Astrocyte (in vitro differentiated cells and primary cell): Measurements from ENCODE around the gene GCSAM. TPM values are rescaled to one million over a fixed set of nuclear protein-coding genes. Genes with fewer than 3 reads are reported as not detected.

Experiments
- DNase-seq: peaks from one replicate; pipeline ENCODE4 v3.0.0-alpha.2; 2010; ENCODE audit warnings: low read depth
- FAIRE-seq: peaks from 2 replicates; lab custom pipeline; 2011; peaks lifted over from hg19 to GRCh38; lab: Jason Lieb, UNC
- H2AFZ ChIP-seq: 2 replicates; pipeline ENCODE4 v1.6.0; 2012; ENCODE audit warnings: low read depth, low read length, inconsistent platforms
- H3K27ac ChIP-seq: 2 replicates; pipeline ENCODE4 v1.5.1; 2011; ENCODE audit warnings: low read depth, low read length, inconsistent platforms
- H3K27me3 ChIP-seq: 2 replicates; pipeline ENCODE4 v1.6.0; 2011; ENCODE audit warnings: low read length, inconsistent platforms; ENCODE audit not compliant: insufficient read depth
- H3K36me3 ChIP-seq: 2 replicates; pipeline ENCODE4 v1.5.1; 2011; ENCODE audit warnings: low read length, inconsistent platforms; ENCODE audit not compliant: insufficient read depth
- H3K4me1 ChIP-seq: 2 replicates; pipeline ENCODE4 v1.5.1; 2011; ENCODE audit warnings: low read length, inconsistent platforms; ENCODE audit not compliant: insufficient read depth
- H3K4me2 ChIP-seq: 2 replicates; pipeline ENCODE4 v1.6.0; 2012; ENCODE audit warnings: low read length, inconsistent platforms
- H3K4me3 ChIP-seq: 2 replicates; pipeline ENCODE4 v1.5.1; 2011; ENCODE audit warnings: low read depth, mild to moderate bottlenecking, low read length, inconsistent platforms; ENCODE audit not compliant: insufficient read depth
- H3K79me2 ChIP-seq: 2 replicates; pipeline ENCODE4 v1.6.0; 2012; ENCODE audit warnings: mild to moderate bottlenecking, low read length, inconsistent platforms; ENCODE audit not compliant: insufficient read depth
- H3K9ac ChIP-seq: 2 replicates; pipeline ENCODE4 v1.6.0; 2012; ENCODE audit warnings: mild to moderate bottlenecking, low read length, inconsistent platforms
- H3K9me3 ChIP-seq: 2 replicates; pipeline ENCODE4 v1.5.1; 2012; ENCODE audit warnings: low read depth, mild to moderate bottlenecking, low read length, inconsistent platforms; ENCODE audit not compliant: insufficient read depth
- H4K20me1 ChIP-seq: 2 replicates; pipeline ENCODE4 v1.6.0; 2012; ENCODE audit warnings: low read length, inconsistent platforms; ENCODE audit not compliant: insufficient read depth
- H3K27ac Mint-ChIP-seq: one replicate; pipeline ENCODE4 v1.8.0; 2021; ENCODE audit warnings: mild to moderate bottlenecking, mixed read lengths; ENCODE audit not compliant: unreplicated experiment
- H3K27me3 Mint-ChIP-seq: one replicate; pipeline ENCODE4 v1.8.0; 2021; ENCODE audit warnings: low read depth, mixed read lengths; ENCODE audit not compliant: unreplicated experiment
- H3K36me3 Mint-ChIP-seq: one replicate; pipeline ENCODE4 v1.8.0; 2021; ENCODE audit warnings: low read depth, mixed read lengths; ENCODE audit not compliant: unreplicated experiment
- H3K4me1 Mint-ChIP-seq: one replicate; pipeline ENCODE4 v1.8.0; 2021; ENCODE audit warnings: low read depth, mixed read lengths; ENCODE audit not compliant: unreplicated experiment
- H3K4me3 Mint-ChIP-seq: one replicate; pipeline ENCODE4 v1.8.0; 2021; ENCODE audit warnings: mild to moderate bottlenecking, moderate library complexity, mixed read lengths; ENCODE audit not compliant: unreplicated experiment
- H3K9me3 Mint-ChIP-seq: one replicate; pipeline ENCODE4 v1.8.0; 2021; ENCODE audit warnings: mild to moderate bottlenecking, mixed read lengths; ENCODE audit not compliant: unreplicated experiment
- EZH2 ChIP-seq: IDR thresholded peaks from 2 replicates; pipeline ENCODE4 v1.6.1; 2012; ENCODE audit warnings: mild to moderate bottlenecking, low read length, inconsistent platforms; ENCODE audit not compliant: insufficient read depth
- total RNA-seq: library from RNA; stranded (reverse); gene quantifications from 2 replicates; pipeline ENCODE4 v1.2.1, GENCODE V29; 2021
- TF ChIP-seq, protein P1 (sequence below): IDR thresholded peaks from 2 replicates; pipeline ENCODE4 v1.5.1; 2011; ENCODE audit warnings: low read depth, mild to moderate bottlenecking, inconsistent platforms, low read length, moderate library complexity; ENCODE audit not compliant: insufficient read depth

Gene GCSAM
- total RNA-seq, 1 donor from 2014 or later, result not detected

DNA sequence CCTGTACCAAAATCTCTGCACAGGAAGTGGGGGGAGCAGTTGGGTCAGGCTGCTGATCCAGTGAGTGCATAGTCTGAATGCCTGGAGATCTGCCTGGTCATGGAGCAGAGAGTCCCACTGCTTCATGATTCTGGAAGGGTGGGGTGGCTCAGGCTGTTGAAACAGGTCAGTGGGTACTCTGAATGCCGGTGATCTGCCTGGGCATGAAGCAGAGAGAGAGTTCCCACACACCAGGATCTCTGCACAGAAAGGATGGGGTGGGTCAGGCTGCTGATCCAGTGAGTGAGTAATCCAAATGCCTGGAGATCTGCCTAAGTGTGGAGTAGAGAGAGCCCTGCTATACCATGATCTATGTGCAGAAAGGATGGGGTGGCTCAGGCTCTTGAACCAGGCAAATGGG lies 16.1 kb upstream of the GCSAM start:
- H3K27ac Mint-ChIP-seq, result no peak overlapping the region
- FAIRE-seq, result no peak

DNA sequence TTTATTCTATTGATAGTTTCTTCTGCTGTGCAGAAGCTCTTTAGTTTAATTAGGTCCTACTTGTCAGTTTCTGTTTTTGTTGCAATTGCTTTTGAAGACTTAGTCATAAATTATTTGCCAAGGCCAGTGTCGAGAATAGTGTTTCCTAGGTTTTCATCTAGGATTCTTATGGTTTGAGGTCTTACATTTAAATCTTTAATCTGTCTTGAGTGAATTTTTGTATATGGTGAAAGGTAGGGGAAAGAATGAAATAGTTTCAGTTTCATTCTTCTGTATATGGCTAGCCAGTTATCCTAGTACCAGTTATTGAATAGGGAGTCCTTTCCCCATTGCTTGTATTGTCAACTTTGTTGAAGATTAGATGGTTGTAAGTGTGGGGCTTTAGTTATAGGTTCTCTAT lies 10.6 kb upstream of the GCSAM start:
- H3K4me3 Mint-ChIP-seq, result no peak overlapping the region
- H3K79me2 ChIP-seq, result no peaks in the 10 kb centered on the region
- no peaks in the 10 kb centered on the region for H4K20me1 ChIP-seq
- H3K27ac ChIP-seq, result no peak overlapping the region
- peaks cover 6% of the 10 kb centered on the region for H3K36me3 Mint-ChIP-seq
- no peak overlapping the region for H2AFZ ChIP-seq
- H3K27ac Mint-ChIP-seq, result no peak overlapping the region
- H3K9me3 Mint-ChIP-seq, result peaks cover 16% of the 10 kb centered on the region
- no peaks in the 10 kb centered on the region for H3K27me3 ChIP-seq
- no peaks in the 10 kb centered on the region for H3K27me3 Mint-ChIP-seq
- FAIRE-seq, result no peak
- H3K4me1 ChIP-seq, result no peaks in the 10 kb centered on the region
- H3K4me1 Mint-ChIP-seq, result peaks cover 3% of the 10 kb centered on the region
- H3K4me2 ChIP-seq, result no peak overlapping the region
- no peak overlapping the region for H3K9ac ChIP-seq
- TF ChIP-seq, protein P1, sequence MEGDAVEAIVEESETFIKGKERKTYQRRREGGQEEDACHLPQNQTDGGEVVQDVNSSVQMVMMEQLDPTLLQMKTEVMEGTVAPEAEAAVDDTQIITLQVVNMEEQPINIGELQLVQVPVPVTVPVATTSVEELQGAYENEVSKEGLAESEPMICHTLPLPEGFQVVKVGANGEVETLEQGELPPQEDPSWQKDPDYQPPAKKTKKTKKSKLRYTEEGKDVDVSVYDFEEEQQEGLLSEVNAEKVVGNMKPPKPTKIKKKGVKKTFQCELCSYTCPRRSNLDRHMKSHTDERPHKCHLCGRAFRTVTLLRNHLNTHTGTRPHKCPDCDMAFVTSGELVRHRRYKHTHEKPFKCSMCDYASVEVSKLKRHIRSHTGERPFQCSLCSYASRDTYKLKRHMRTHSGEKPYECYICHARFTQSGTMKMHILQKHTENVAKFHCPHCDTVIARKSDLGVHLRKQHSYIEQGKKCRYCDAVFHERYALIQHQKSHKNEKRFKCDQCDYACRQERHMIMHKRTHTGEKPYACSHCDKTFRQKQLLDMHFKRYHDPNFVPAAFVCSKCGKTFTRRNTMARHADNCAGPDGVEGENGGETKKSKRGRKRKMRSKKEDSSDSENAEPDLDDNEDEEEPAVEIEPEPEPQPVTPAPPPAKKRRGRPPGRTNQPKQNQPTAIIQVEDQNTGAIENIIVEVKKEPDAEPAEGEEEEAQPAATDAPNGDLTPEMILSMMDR, result no peak
- TF ChIP-seq EZH2, result no peak
- H3K4me3 ChIP-seq, result no peak overlapping the region
- H3K36me3 ChIP-seq, result no peaks in the 10 kb centered on the region
- DNase-seq, result no peak
- peaks cover 3% of the 10 kb centered on the region for H3K9me3 ChIP-seq

More for the DNA sequence above, 16.1 kb upstream of the GCSAM start:
- Mint-ChIP-seq H3K4me1 (no peaks in the 10 kb centered on the region), H3K4me3 (no peak overlapping the region), H3K36me3 (peaks cover 16% of the 10 kb centered on the region), H3K9me3 (peaks cover 26% of the 10 kb centered on the region), H3K27me3 (no peaks in the 10 kb centered on the region)
- no peaks in the 10 kb centered on the region for H3K79me2 ChIP-seq
- no peak overlapping the region for H3K9ac ChIP-seq
- H3K4me3 ChIP-seq, result no peak overlapping the region
- H4K20me1 ChIP-seq, result no peaks in the 10 kb centered on the region
- no peaks in the 10 kb centered on the region for H3K27me3 ChIP-seq
- DNase-seq, result no peak
- H3K27ac ChIP-seq, result no peak overlapping the region
- TF ChIP-seq, protein P1, result no peak
- no peak for TF ChIP-seq EZH2
- peaks cover 12% of the 10 kb centered on the region for H3K9me3 ChIP-seq
- no peak overlapping the region for H2AFZ ChIP-seq
- H3K36me3 ChIP-seq, result no peaks in the 10 kb centered on the region
- H3K4me2 ChIP-seq, result no peak overlapping the region
- no peaks in the 10 kb centered on the region for H3K4me1 ChIP-seq

DNA sequence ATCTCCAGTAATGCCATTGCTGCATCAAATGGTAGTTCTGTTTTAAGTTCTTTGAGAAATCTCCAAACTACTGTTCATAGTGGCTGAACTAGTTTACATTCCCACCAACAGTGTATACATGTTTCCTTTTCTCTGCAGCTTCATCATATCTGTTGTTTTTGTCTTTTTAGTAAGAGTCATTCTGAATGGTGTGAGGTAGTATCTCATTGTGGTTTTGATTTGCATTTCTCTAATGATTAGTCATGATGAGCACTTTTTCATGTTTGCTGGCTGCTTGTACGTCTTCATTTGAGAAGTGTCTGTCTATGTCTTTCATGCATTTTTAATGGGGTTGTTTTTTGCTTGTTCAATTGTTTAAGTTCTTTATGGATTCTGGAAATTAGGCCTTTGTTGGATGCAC lies 10.2 kb upstream of the GCSAM start:
- peaks cover 16% of the 10 kb centered on the region for H3K9me3 Mint-ChIP-seq
- Histone ChIP-seq H3K27ac (no peak overlapping the region), H3K4me3 (no peak overlapping the region), H3K4me2 (no peak overlapping the region), H4K20me1 (no peaks in the 10 kb centered on the region), H3K36me3 (no peaks in the 10 kb centered on the region), H3K9me3 (no peaks in the 10 kb centered on the region), H3K9ac (no peak overlapping the region), H3K79me2 (no peaks in the 10 kb centered on the region), H3K4me1 (no peaks in the 10 kb centered on the region), H3K27me3 (no peaks in the 10 kb centered on the region), H2AFZ (no peak overlapping the region)
- no peak for TF ChIP-seq EZH2
- TF ChIP-seq, protein P1, result no peak
- no peak overlapping the region for H3K4me3 Mint-ChIP-seq
- DNase-seq (peak; percentile 11), FAIRE-seq (peak; percentile 23)
- no peaks in the 10 kb centered on the region for H3K27me3 Mint-ChIP-seq
- H3K36me3 Mint-ChIP-seq, result peaks cover 6% of the 10 kb centered on the region
- peaks cover 3% of the 10 kb centered on the region for H3K4me1 Mint-ChIP-seq
- H3K27ac Mint-ChIP-seq, result no peak overlapping the region
